Erythroblast (primary cell): ENCODE measurements around the gene CARS1.

Experiments
- GATA1 ChIP-seq: IDR thresholded peaks from 2 replicates; pipeline ENCODE4 v1.6.1; 2011; ENCODE audit warnings: low read depth, mild to moderate bottlenecking, control low read depth, low read length, moderate library complexity
- POLR2A ChIP-seq: IDR thresholded peaks from 2 replicates; pipeline ENCODE4 v1.6.1; 2011; ENCODE audit warnings: mild to moderate bottlenecking, low read length

- TF ChIP-seq POLR2A = no peak
- TF ChIP-seq GATA1 = no peak
These were observed 741 bp downstream of the CARS1 start for GRCh38 chr11:3056296-3057068.
